Endothelial cell of umbilical vein (primary cell): ENCODE data around the gene ZNF804A. TPM values are rescaled to one million over a fixed set of nuclear protein-coding genes. Genes with fewer than 3 reads are reported as not detected.

ENCODE experiments used
- BruUV-seq: library from RNA; stranded (reverse); fragments of 400-500 nt; replicated peaks from 2 replicates; lab custom pipeline; 2021; lab: Mats Ljungman, UMichigan
- CTCF ChIA-PET: fragments of 300-600, 350-600 bp; sonication (Branson Sonifier 250); formaldehyde crosslinking; loops from one replicate; lab custom pipeline; 2021; ENCODE audit warnings: antibody characterized with exemption, inconsistent platforms; lab: Charles Lee
- POLR2A ChIA-PET: fragments of 300-600, 350-600 bp; sonication (Branson Sonifier 250); formaldehyde crosslinking; loops from one replicate; lab custom pipeline; 2021; ENCODE audit warnings: antibody characterized with exemption, inconsistent platforms; lab: Charles Lee
- DNase-seq: peaks from one replicate; pipeline ENCODE4 v3.0.0-alpha.2; 2011; ENCODE audit warnings: low read depth, low spot score
- FAIRE-seq: peaks from 2 replicates; lab custom pipeline; 2011; peaks lifted over from hg19 to GRCh38; lab: Jason Lieb, UNC
- H2AFZ ChIP-seq: 2 replicates; pipeline ENCODE4 v1.6.0; 2012; ENCODE audit warnings: low read depth, low read length, control low read depth, inconsistent platforms
- H3K27ac ChIP-seq: 2 replicates; pipeline ENCODE4 v1.5.1; 2011; ENCODE audit warnings: low read depth, mild to moderate bottlenecking, control low read depth, low read length, moderate library complexity; ENCODE audit not compliant: insufficient read depth
- H3K27me3 ChIP-seq, 2 experiments: 2 replicates each; pipeline versions ENCODE4 v1.6.0 to v1.6.1; 2011; ENCODE audit warnings: low read length in 2 of 2, mixed read lengths in 1 of 2; ENCODE audit not compliant: control insufficient read depth in 2 of 2, insufficient read depth in 2 of 2
- H3K36me3 ChIP-seq, 2 experiments: 2 replicates in 1 of 2; 3 replicates in 1 of 2; pipeline ENCODE4 v1.5.1; 2011; ENCODE audit warnings: low read length in 2 of 2, mild to moderate bottlenecking in 1 of 2, moderate library complexity in 1 of 2; ENCODE audit not compliant: control insufficient read depth in 2 of 2, insufficient read depth in 2 of 2; ENCODE audit errors: extremely low read depth in 1 of 2
- H3K4me1 ChIP-seq: 3 replicates; pipeline ENCODE4 v1.5.1; 2011; ENCODE audit warnings: mild to moderate bottlenecking, low read length; ENCODE audit not compliant: control insufficient read depth, insufficient read depth; ENCODE audit errors: extremely low read depth
- H3K4me2 ChIP-seq: 2 replicates; pipeline ENCODE4 v1.6.1; 2011; ENCODE audit warnings: low read length, control low read depth, mixed read lengths; ENCODE audit not compliant: insufficient read depth
- H3K4me3 ChIP-seq, 3 experiments: fragments of 200-600 bp in 1 of 3; sonication (generic), shearing (Covaris generic) in 1 of 3; replicated peaks in 1 of 3; 2 replicates each; pipeline ENCODE4 v1.5.1; 2011 to 2016; ENCODE audit warnings: control low read depth in 3 of 3, low read length in 3 of 3, mild to moderate bottlenecking in 2 of 3, inconsistent platforms in 1 of 3, low read depth in 1 of 3, moderate library complexity in 1 of 3; ENCODE audit not compliant: insufficient read depth in 1 of 3
- H3K79me2 ChIP-seq: 2 replicates; pipeline ENCODE4 v1.6.0; 2012; ENCODE audit warnings: low read length, inconsistent platforms; ENCODE audit not compliant: control insufficient read depth, insufficient read depth
- H3K9ac ChIP-seq: replicated peaks from 2 replicates; pipeline ENCODE3; 2011; ENCODE audit warnings: low read length, control low read depth; ENCODE audit not compliant: insufficient read depth; ENCODE audit errors: extremely low read depth
- H3K9me1 ChIP-seq: replicated peaks from 3 replicates; pipeline ENCODE4 v1.6.0; 2011; ENCODE audit warnings: mild to moderate bottlenecking, low read length; ENCODE audit not compliant: control insufficient read depth, insufficient read depth; ENCODE audit errors: extremely low read depth
- H3K9me3 ChIP-seq: replicated peaks from 2 replicates; pipeline ENCODE4 v1.5.1; 2012; ENCODE audit warnings: low read length, inconsistent platforms; ENCODE audit not compliant: control insufficient read depth, insufficient read depth
- H4K20me1 ChIP-seq: replicated peaks from 2 replicates; pipeline ENCODE3; 2011; ENCODE audit warnings: mild to moderate bottlenecking, low read length; ENCODE audit not compliant: control insufficient read depth, insufficient read depth; ENCODE audit errors: extremely low read depth
- CTCF ChIP-seq, 2 donors: IDR thresholded peaks; 1 replicate in 1 of 2; 2 replicates in 1 of 2; pipeline ENCODE4 v1.5.1; 2011; ENCODE audit warnings: low read length in 2 of 2, mild to moderate bottlenecking in 2 of 2, moderate library complexity in 2 of 2, control low read depth in 1 of 2, inconsistent platforms in 1 of 2, low read depth in 1 of 2; ENCODE audit not compliant: insufficient read depth in 1 of 2; ENCODE audit errors: extremely low read depth in 1 of 2
- EZH2 ChIP-seq: IDR thresholded peaks from 2 replicates; pipeline ENCODE4 v1.6.1; 2012; ENCODE audit warnings: borderline replicate concordance, low read depth, mild to moderate bottlenecking, moderate library complexity, low read length, inconsistent platforms; ENCODE audit not compliant: severe bottlenecking
- GATA2 ChIP-seq: IDR thresholded peaks from 2 replicates; pipeline ENCODE4 v1.7.0; 2011; ENCODE audit warnings: low read depth, mild to moderate bottlenecking, moderate library complexity, mixed read lengths, low read length; ENCODE audit not compliant: insufficient read length, insufficient read depth
- JUN ChIP-seq: IDR thresholded peaks from 2 replicates; pipeline ENCODE4 v1.6.1; 2011; ENCODE audit warnings: borderline replicate concordance, low read depth; ENCODE audit not compliant: insufficient read length, insufficient read depth
- MYC ChIP-seq: IDR thresholded peaks from one replicate; pipeline ENCODE4 v1.6.1; 2011; ENCODE audit warnings: mild to moderate bottlenecking, low read depth, low read length
- POLR2A ChIP-seq: IDR thresholded peaks from 2 replicates; pipeline ENCODE4 v1.6.1; 2012; ENCODE audit warnings: low read depth, mild to moderate bottlenecking, control low read depth, low read length
- POLR2AphosphoS5 ChIP-seq: IDR thresholded peaks from 2 replicates; pipeline ENCODE4 v1.6.1; 2012; ENCODE audit warnings: low read depth, mild to moderate bottlenecking, control low read depth, low read length, moderate library complexity; ENCODE audit not compliant: insufficient read depth
- dilution Hi-C: fragments of 300-500 bp; cut with MboI; formaldehyde crosslinking; loops from one replicate; pipeline ENCODE4 v1.15.0; 2019; ENCODE audit warnings: low sequenced_read_pairs; ENCODE audit not compliant: extremely low pct_ligation_motif_present
- intact Hi-C: fragments of 100-400 bp; cut with micrococcal nuclease; formaldehyde crosslinking; loops from one replicate; pipeline ENCODE4 v1.10.0; 2022
- polyA plus RNA-seq, 4 experiments: library from polyadenylated mRNA; depleted of rRNA in 3 of 4; stranded (reverse) in 3 of 4; unstranded in 1 of 4; fragments of >200 nt; gene quantifications; 2 replicates each; pipeline versions ENCODE4 v1.2.1 to v1.2.3, GENCODE V29; 2011 to 2012; ENCODE audit warnings: missing spikeins in 1 of 4
- total RNA-seq: library from RNA; stranded (reverse); gene quantifications from 2 replicates; pipeline ENCODE4 v1.2.3, GENCODE V29; 2021
- TF ChIP-seq, protein P1 (sequence below): IDR thresholded peaks from 2 replicates; pipeline ENCODE4 v1.6.1; 2011; ENCODE audit not compliant: insufficient read depth, insufficient read length

ZNF804A gene
- total and polyA plus RNA-seq, 2 donors (not counting 3 experiments of a cell fraction or from before 2014, with no cell fraction given): 0.22 TPM; not detected in 1

DNA sequence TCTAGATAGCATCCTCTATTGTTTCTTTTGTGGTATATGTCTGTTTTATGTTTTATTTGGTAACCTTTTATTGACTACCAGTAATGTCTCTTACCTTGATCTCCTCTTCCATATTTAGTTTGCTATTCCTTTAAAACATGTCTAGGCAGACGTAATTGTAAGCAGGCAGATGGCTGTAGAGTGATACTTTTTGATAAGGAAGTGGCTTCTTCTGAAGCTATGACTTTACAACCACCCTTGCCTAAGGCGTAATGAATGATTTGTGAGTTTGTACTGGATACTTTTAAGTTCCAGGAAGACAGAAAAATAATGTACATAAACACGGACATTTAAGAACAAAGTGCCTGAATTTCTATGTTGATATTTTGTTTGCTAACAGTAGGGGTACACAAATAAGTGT lies 85.6 kb downstream of the ZNF804A start:
- dilution Hi-C loops: no loop called here
- DNase-seq: no peak
- POLR2A ChIA-PET: no interaction called here
- no peak overlapping the region for H3K9ac ChIP-seq
- no TSS peak for BruUV-seq
- peak; percentile 65 for FAIRE-seq
- H4K20me1 ChIP-seq: no peaks in the 10 kb centered on the region
- no peaks in the 10 kb centered on the region for H3K79me2 ChIP-seq
- H3K4me2 ChIP-seq: no peak overlapping the region
- CTCF ChIA-PET: no interaction called here
- H3K9me3 ChIP-seq: no peaks in the 10 kb centered on the region
- TF ChIP-seq EZH2 (no peak), CTCF (IDR thresholded peaks at IDR 0.05; ENCODE audit: extremely low read depth in 1 of 2, insufficient read depth in 1 of 2, low read depth in 1 of 2, low read length in 2 of 2) (no peak), POLR2A (no peak), POLR2AphosphoS5 (no peak), GATA2 (no peak), MYC (no peak), JUN (no peak)
- TF ChIP-seq, protein P1, sequence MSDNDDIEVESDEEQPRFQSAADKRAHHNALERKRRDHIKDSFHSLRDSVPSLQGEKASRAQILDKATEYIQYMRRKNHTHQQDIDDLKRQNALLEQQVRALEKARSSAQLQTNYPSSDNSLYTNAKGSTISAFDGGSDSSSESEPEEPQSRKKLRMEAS: no peak
- no peaks in the 10 kb centered on the region for H3K36me3 ChIP-seq
- no peaks in the 10 kb centered on the region for H3K27me3 ChIP-seq
- no peaks in the 10 kb centered on the region for H3K9me1 ChIP-seq
- no peak overlapping the region for H2AFZ ChIP-seq
- intact Hi-C loops: loop anchor here (2.0 kb wide), 1 partner anchor 13 kb away; no protein-coding TSS in a partner anchor
- no peaks in the 10 kb centered on the region for H3K4me1 ChIP-seq
- no peak overlapping the region for H3K27ac ChIP-seq
- no peak overlapping the region for H3K4me3 ChIP-seq
